Neuronal stem cell (in vitro differentiated cells): Measurements from ENCODE around the gene ABLIM3.

Source experiments
- DNase-seq: peaks from one replicate; pipeline ENCODE4 v3.0.0-alpha.2; 2013; ENCODE audit warnings: low spot score
- H2AFZ ChIP-seq: one replicate; pipeline ENCODE4 v1.6.1; 2013; ENCODE audit warnings: mild to moderate bottlenecking, low read length, inconsistent platforms
- H2AK5ac ChIP-seq: 2 replicates; pipeline ENCODE4 v1.6.1; 2013; ENCODE audit warnings: low read depth, mild to moderate bottlenecking, inconsistent platforms, low read length, moderate library complexity, mixed read lengths
- H2BK120ac ChIP-seq: 2 replicates; pipeline ENCODE4 v1.6.1; 2013; ENCODE audit warnings: low read depth, mild to moderate bottlenecking, inconsistent platforms, low read length, moderate library complexity, mixed read lengths
- H2BK12ac ChIP-seq: one replicate; pipeline ENCODE4 v1.6.1; 2013; ENCODE audit warnings: low read length, inconsistent platforms
- H2BK15ac ChIP-seq: 2 replicates; pipeline ENCODE4 v1.6.1; 2013; ENCODE audit warnings: mild to moderate bottlenecking, low read length, inconsistent platforms, mixed read lengths
- H2BK5ac ChIP-seq: one replicate; pipeline ENCODE4 v1.6.1; 2013; ENCODE audit warnings: inconsistent platforms, mild to moderate bottlenecking, low read length, moderate library complexity
- H3K14ac ChIP-seq: one replicate; pipeline ENCODE4 v1.6.1; 2013; ENCODE audit warnings: low read length, inconsistent platforms
- H3K18ac ChIP-seq: 2 replicates; pipeline ENCODE4 v1.6.1; 2013; ENCODE audit warnings: low read length, inconsistent platforms
- H3K23ac ChIP-seq: 2 replicates; pipeline ENCODE4 v1.6.1; 2013; ENCODE audit warnings: low read depth, mild to moderate bottlenecking, mixed read lengths, low read length, inconsistent platforms; ENCODE audit not compliant: poor library complexity
- H3K27ac ChIP-seq: replicated peaks from 3 replicates; pipeline ENCODE4 v1.5.1; 2013; ENCODE audit warnings: low read length, inconsistent platforms
- H3K27me3 ChIP-seq, 3 experiments: 2 replicates each; pipeline ENCODE4 v1.6.1; 2013; ENCODE audit warnings: low read length in 3 of 3, mild to moderate bottlenecking in 2 of 3, inconsistent platforms in 1 of 3, low read depth in 1 of 3, mixed read lengths in 1 of 3, moderate library complexity in 1 of 3; ENCODE audit not compliant: control insufficient read depth in 3 of 3, insufficient read depth in 3 of 3
- H3K36me3 ChIP-seq, 2 donors: replicated peaks in 1 of 2; 2 replicates each; pipeline ENCODE4 v1.6.1; 2013; ENCODE audit warnings: low read length in 2 of 2; ENCODE audit not compliant: control insufficient read depth in 2 of 2, insufficient read depth in 2 of 2
- H3K4ac ChIP-seq: 2 replicates; pipeline ENCODE4 v1.6.1; 2013; ENCODE audit warnings: inconsistent platforms, mild to moderate bottlenecking, low read length, moderate library complexity
- H3K4me1 ChIP-seq, 2 donors: 1 replicate in 1 of 2; 2 replicates in 1 of 2; pipeline ENCODE4 v1.6.1; 2013; ENCODE audit warnings: low read length in 2 of 2, low read depth in 1 of 2; ENCODE audit not compliant: control insufficient read depth in 2 of 2, insufficient read depth in 1 of 2
- H3K4me2 ChIP-seq: one replicate; pipeline ENCODE4 v1.6.1; 2013; ENCODE audit warnings: mild to moderate bottlenecking, low read length, inconsistent platforms; ENCODE audit not compliant: insufficient read depth, poor library complexity, severe bottlenecking
- H3K4me3 ChIP-seq, 2 donors: 2 replicates each; pipeline ENCODE4 v1.5.1; 2013; ENCODE audit warnings: low read length in 2 of 2, mild to moderate bottlenecking in 2 of 2, inconsistent platforms in 1 of 2, moderate library complexity in 1 of 2
- H3K79me1 ChIP-seq: one replicate; pipeline ENCODE4 v1.6.1; 2013; ENCODE audit warnings: low read depth, mild to moderate bottlenecking, inconsistent platforms, low read length, moderate library complexity
- H3K9ac ChIP-seq: one replicate; pipeline ENCODE4 v1.6.1; 2013; ENCODE audit warnings: mild to moderate bottlenecking, low read depth, low read length, inconsistent platforms; ENCODE audit not compliant: poor library complexity
- H3K9me3 ChIP-seq, 2 donors: replicated peaks in 1 of 2; 2 replicates each; pipeline versions ENCODE3 to v1.6.1; 2013; ENCODE audit warnings: low read length in 2 of 2, mild to moderate bottlenecking in 2 of 2, inconsistent platforms in 1 of 2, low read depth in 1 of 2, mixed read lengths in 1 of 2, moderate library complexity in 1 of 2; ENCODE audit not compliant: control insufficient read depth in 2 of 2, insufficient read depth in 1 of 2
- H4K8ac ChIP-seq: one replicate; pipeline ENCODE4 v1.6.1; 2013; ENCODE audit warnings: low read depth, mild to moderate bottlenecking, inconsistent platforms, low read length, moderate library complexity
- H4K91ac ChIP-seq: one replicate; pipeline ENCODE4 v1.6.1; 2013; ENCODE audit warnings: low read length, low read depth, mild to moderate bottlenecking, inconsistent platforms; ENCODE audit not compliant: poor library complexity
- WGBS, 2 donors: extraction: QIAGEN DNeasy Blood & Tissue Kit; methylation state at CpG; one replicate each; pipeline ENCODE4 v1.1.7; 2013; ENCODE audit warnings: missing lambda C conversion rate in 2 of 2, mixed read lengths in 1 of 2; ENCODE audit not compliant: insufficient read length in 2 of 2, insufficient replicate concordance in 1 of 2; ENCODE audit errors: extremely low coverage in 2 of 2; 5-methylcytosine and 5-hydroxymethylcytosine counted together

Gene ABLIM3

DNA sequence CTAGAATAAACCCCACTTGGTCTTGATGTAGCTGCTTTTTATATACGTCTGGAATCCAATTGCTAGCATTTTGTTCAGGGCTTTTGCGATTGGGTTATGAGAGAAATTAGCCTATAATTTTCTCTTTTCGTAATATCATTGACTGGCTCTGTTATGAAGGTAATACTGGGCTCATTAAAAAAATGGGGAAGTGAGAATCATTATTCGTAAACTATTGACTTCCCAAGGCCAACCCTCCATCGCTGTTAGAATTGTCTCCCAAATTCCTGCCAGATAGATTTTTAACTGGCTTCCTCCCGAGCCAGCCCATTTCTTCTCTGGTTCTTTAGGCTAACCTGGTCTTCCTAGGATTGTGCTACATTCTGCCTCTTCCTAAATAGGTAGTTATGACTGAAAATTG, 168.1 kb downstream of the ABLIM3 start:
- no CpG with 5 or more reads among the region's 6 CpGs for WGBS, 2 donors
- Histone ChIP-seq H3K14ac (no peak overlapping the region), H3K18ac (no peak overlapping the region), H3K4me3 (no peak overlapping the region), H3K9me3 (no peaks in the 10 kb centered on the region), H2BK15ac (no peak overlapping the region), H3K79me1 (no peaks in the 10 kb centered on the region), H2BK5ac (no peak overlapping the region), H2AFZ (no peak overlapping the region), H2BK120ac (no peak overlapping the region), H3K23ac (no peak overlapping the region), H3K27ac (no peak overlapping the region), H3K4me1 (peaks cover 0 to 2% of the 10 kb centered on the region in 2 donors), H3K27me3 (peaks cover 0 to 47% (median 0%) of the 10 kb centered on the region in 3 experiments), H2BK12ac (no peak overlapping the region), H4K91ac (no peak overlapping the region), H3K9ac (no peak overlapping the region), H3K4ac (no peak overlapping the region), H4K8ac (no peak overlapping the region), H2AK5ac (no peak overlapping the region), H3K36me3 (no peaks in the 10 kb centered on the region), H3K4me2 (no peak overlapping the region)
- DNase-seq = no peak
